Right renal pelvis (tissue), 4 donors: ENCODE results near the gene PPP1CA. TPM values are rescaled to one million over a fixed set of nuclear protein-coding genes. Genes with fewer than 3 reads are reported as not detected.

ENCODE experiments used
- DNase-seq, 4 donors: peaks; one replicate each; pipeline ENCODE4 v3.0.0-alpha.2; 2013; ENCODE audit warnings: low read depth in 4 of 4, low spot score in 3 of 4, missing footprints in 1 of 4
- polyA plus RNA-seq, 4 donors: library from polyadenylated mRNA; unstranded; fragments of 120-200 nt; gene quantifications; one replicate each; pipeline ENCODE4 v1.2.1, GENCODE V29; 2013; ENCODE audit not compliant: insufficient read length in 4 of 4

Gene PPP1CA
- polyA plus RNA-seq = 100 to 1,000 TPM; 146 to 188 (median 155) TPM

DNA sequence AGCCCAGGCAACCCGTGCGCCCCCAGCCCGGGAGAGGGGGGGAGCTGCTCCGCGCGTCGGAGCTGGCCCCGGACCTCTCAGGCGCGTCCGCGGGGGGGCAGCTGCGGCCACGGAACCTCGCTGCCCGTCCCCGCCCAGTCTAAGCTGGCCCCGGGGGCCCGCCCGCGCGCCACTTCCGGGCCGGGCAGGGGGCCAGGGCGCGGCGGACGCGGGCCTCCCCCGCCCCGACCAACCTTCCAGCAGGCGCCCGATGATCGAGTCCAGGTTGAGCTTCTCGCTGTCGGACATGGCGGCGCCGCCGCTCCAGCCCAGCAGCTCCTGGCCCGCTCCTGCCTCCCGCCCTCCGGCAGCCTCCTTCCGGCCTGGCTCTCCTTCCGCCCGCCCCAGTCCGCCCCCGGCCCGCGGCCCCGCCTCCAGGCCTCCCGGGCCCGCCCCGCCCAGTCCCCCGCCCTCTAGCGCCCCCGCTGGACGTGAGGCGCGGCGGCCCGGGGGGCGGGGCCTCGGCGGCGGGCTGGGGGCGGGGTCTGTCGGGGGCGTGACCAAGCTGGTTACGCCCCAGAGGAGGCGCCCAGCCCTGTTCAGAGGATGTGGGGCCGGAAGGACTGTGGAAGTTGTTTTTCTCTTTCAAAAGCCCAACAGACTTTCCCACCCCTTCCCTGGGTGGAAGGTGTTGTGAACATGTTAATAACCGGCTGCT is at the start of gene PPP1CA:
PPP1CA (minus strand) TSS at position 364 of the 697 bp plus-strand sequence; CDS start at position 288, 76 bp downstream.
- peak; percentile 67 to 84 (median 75) for DNase-seq

DNA sequence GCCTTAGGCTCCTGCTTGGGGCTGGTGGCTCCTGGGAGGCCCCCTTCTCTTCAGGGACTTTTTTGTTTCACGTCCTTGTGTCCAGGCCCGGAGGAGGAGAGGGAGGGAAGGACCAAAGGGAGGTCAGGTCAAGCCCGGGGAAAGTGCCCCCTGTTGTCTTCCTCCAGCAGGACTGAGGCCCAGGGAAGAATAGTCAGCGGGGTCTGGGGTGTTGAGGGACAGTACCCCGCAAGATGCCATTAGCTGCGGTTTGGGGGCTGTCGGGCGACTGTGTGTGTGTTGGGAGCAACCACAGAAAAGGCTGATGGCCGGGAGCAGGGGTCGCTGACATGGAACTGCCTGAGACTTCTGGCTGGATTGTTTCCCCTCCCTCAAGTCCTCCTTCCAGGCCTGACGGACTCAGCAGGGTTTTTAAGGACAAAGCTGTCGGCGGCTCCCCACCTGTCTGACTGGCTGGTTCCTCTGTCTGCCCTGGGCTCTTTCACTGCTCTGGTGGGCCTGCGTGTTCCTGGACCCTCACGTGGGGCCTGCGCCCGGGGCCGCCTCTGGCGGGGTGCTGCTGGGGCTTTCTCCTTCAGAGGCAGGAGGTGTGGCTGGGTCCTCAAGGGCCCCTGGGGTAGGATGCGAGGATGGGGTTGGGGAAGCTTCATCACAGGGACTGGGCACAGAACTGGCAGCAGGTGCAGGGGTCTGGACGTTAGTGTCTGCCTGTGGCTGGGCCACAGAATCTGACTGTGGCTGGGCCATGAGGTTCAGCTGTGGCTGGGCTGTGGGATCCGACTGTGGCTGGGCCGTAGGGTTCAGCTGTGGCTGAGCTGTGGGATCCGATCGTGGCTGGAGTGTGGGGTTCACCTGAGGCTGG is 49.4 kb upstream of the PPP1CA start:
- no peak for DNase-seq

DNA sequence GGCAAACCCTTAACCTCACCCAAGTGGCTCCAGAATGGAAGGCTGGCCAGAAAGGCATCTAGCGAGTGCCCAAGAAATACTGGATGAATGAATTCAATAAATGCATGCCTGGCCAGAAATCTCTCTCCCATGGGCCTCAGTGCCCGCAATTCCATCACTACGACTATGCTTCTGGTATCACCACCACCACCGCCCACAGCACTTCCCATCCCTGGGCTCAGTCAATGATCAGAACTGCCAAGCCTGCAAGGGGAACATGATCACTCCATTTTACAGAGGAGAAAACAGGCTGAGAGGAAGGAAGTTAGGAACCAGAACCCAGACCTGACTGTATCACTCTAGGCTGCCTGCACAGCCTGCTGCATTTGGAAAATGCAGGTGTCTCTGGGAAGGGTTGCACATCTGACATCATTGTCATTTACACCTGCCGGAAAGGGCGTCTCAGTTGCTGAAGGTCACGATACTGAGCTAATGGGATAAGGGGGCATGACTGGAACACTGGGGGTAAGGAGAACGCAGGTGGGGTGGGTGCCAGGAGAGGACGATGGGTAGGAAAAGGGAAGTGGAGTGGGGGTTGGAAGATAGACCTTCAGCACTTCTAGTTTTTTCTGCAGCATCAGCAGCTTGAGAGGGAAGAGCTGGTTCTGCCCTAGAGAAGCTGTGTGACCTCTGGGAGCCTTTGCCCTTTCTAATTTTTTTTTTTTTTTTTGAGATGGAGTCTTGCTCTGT is 47.6 kb upstream of the PPP1CA start:
- no peak for DNase-seq

DNA sequence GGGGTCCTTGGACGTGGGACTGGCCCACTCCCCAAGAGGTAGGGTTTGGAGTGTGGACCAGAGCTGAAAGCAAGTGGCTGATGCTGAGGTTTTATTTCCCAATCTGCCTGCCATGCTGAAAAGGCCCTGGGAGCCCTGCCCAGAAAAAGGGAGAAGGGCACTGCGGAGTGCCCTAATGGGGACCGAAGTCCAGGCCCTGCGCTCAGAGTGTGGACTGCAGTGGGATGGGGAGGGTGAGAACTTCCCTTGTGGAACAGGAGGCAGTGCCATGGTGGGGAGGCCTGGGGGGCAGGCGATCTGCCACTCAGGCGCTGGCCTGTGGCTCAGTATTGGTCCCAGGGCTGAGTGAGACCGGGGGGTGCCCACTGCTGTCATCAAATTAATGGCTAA is 46.6 kb upstream of the PPP1CA start:
- no peak for DNase-seq

DNA sequence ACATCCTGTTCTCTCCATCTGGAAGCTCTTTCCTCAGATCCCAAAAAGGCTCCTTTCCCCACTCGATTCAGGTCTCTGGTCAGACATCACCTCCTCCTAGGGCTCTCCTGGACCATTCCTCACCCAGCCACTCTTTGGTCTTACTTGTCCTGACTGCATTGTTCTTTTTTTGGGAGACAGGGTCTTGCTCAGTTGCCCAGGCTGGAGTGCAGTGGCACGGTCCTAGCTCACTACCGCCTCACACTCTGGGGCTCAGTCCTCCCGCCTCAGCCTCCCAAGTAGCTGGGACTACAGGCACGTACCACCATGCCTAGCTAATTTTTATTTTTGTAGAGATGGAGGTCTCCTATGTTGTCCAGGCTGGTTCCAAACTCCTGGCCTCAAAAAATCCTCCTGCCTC is 43.9 kb upstream of the PPP1CA start:
- DNase-seq = no peak

DNA sequence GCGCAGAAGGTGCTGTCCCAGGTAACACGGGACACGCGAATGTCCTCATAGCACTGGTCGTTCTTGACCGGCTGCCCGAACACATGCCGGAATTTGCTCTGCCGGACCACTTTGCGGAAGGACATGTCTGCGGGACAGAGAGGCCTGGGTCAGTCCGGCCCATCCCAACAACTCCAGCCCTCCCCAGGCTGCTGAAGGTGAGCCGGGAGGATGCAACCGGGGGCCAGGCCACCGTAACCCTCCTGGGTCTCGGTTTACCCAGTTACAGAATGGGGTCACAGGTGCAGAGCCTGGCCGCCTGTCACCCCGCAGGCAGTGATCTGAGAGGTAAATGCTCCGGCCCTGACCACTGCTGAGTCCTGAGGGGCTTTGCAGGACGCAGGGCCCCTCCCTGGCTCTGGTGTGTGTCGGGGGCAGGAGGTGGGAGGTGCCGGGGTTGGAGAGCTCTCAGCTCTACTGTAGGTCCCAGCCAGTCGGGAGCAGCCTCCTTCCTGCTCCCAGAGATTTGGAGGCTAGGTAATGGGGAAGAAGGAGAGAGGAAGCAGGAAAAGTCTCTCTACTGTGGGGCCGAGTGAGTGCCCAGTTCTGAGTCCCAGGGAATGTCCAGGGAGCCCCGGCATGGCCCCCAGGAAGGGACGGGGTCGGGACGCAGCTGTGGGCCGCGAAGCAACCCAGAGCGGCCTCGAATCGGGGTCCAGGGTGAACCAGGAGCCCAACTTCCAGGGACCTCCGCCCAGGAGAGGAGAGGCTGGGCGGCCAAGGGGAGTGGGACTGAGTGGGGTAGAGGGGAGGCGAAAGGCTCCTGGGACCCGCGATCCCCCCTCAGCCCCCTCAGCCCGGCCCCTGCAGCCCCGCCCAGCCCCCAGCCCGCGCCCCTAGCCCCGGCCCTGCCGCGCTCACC is 41.1 kb upstream of the PPP1CA start:
- DNase-seq = no peak

DNA sequence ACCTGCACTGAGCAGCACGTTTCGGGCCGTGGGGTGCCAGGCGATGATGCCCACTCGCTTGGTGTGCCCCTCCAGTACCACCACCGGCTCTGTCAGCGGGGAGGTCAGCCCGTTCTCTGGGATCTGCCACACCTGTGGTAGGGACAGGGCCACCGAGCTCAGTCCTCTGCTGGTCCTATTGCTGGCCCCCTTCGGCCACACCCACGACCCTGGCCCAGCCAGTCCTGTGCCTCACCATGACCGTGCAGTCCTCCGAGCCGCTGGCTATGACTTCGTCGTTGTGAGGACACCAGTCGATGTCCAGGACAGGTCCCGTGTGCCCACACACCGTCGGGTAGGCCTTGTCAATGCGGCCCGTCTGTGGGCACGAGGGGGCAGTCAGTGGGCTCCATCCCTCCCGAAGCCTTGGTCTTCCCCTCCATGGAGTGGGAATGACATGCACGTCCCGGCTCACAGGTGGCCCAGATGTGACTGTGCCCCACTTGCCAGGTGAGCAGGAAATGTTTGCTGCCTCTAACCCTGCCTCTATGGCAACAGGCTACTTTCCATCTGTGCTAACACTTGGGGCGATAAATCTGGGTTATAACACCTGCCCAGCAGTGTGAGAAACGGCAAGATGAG is 40.2 kb upstream of the PPP1CA start:
- no peak for DNase-seq

DNA sequence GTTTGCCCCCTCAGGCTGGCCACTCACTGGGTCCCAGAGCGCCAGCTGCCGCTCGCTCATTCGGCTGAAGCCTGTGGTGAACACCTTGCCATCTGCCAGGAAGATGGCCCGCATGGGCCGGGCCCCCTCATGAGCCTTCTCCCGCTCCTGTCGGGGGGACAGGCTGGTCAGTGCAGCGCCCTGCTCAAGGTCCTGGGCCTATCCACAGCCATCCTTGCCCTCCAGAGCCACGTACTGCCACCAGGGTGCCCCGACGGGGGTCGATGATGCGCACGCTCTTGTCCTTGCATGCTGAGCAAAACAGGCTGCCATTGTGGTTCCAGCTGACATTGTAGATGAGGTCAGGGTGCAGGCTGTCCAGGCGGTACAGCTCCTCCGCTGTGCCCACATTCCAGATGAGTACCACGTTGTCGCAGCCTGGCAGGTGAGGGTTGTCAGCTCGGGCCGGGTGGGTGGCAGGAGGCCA is 39.5 kb upstream of the PPP1CA start:
- no peak for DNase-seq

DNA sequence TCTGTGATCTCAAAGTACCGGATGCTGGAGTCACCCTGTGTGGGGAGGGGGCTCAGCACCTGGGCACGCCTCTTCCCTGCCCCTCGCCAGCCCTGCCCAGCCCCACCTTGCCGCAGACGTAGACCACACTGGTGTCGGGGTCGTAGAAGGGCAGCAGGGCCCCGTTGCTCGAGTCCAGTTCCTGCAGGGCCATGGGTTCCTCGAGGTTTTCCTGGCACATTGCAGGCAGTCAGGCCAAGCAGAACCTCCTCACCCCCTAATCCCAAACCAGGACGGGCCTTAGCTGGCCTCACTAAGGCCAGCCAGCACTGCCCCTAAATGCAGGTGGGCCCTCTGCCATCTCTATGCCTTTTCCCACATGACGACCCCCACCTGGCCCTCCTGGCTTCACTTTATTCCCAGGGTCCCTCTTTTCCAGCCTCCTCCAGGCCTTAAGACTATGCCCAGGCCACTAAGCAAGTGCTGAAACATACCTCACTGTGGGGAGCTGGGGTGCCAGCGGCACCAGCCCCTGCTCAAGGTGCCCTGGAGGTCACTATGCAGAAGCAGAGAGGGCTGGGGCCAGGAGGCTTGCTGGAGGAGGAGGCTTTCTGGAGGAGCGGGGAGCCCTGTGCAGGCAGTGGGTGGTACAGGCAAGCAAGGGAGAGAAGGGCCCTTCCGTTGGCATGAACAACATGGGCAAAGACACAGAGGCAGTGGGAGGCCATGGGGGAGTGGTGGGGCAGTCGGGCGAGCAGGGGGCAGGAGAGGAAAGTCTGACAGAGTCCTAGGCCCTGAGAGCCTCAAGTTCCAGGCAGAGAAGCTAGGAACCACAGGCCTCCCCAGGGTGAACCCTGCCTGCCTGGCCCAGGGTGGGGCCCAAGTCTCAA is 38.8 kb upstream of the PPP1CA start:
- no peak for DNase-seq

DNA sequence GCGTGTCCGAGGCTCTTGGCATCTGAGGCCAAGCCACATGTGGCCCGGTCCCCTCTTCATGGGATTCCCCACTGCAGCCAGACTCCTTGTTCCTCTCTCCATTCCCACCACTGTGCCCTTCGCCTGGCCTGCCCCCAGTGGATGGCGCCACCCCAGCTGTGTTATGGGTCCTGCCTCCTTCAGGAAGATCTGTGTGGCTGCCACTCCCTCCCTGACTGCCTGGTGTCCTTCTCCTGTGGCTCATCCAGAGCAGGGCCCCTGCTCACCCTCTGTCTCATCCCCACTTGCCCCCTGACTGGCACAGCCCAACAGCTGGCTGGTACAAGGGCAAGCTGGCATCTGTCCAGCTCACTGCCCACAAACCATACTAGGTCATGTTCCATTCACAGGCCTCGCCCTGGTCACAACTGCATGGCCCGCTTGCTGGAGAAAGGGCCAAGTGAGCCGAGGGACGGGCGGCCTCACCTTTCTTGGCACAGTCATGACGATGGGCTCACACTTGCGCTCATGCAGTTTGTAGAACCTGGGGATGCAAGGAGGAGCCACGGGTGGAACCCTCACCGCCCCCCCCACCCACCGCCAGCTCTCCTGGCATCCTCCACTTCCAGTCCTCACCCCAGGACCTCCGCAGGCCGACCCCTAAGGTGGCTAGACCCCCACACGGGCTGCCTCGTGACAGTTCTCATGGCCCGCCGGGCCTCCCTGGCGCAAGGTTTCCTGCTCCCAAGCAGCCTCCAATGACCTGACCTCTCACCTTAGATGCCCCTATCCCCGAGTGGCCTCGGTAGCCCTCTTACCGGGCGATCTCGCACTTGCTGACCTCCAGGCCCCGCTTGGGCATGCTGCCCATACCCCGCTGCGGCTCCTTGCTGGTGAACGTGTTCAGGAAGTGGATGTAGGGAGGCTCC is 37.9 kb upstream of the PPP1CA start:
- no peak for DNase-seq

DNA sequence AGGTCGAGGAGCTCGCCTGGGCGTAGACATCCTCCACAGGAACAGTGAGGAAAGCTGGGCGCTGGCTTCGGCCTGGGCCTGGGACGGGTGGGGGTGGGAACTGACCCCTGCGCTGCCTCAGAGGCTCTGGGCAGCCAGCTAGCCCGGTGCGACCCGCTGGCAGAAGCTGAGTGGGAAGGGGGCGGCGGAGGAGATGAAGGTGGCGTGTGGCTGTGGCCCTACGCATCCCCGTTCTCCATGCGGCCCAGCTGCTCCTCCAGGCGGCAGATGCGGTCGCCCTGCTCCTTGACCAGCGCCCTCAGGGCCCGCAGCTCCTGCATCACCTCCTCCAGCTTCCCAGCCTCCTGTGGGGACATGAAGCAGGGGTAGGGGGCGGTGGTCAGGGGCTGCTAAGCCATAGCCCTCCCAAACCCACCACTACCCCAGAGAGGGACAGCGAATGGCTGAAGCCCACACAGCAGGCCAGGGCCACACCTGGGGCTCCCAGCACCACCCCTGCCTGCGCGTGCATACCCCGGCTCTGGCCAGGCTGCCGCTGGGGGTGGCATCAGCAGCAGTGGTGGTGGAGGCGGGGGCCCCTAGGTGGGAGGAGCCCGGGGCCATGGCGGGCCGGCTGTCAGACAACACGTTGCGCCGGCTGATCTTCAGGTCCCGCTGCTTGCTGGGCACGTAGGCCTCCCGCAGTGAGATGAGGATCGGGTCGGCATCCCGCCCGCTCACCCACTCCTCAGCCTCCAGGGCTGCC is 36.7 kb upstream of the PPP1CA start:
- DNase-seq = no peak

DNA sequence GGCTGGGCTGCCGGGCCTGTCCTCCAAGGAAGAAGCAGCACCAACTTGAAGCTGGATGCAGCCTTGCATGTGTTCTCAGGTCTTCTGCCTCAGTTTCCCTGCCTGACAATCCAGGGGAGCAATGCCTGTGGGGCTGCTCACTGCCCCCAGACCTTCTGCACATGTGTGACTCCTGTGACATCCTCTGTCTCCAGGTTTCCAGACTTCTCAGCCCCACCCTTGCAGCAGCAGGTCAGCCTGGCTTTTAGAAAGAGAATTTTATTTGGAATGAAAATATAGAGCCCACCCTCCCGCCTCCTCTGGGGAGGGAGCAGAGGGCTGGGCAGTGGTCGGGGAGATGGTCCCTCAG is 36.1 kb upstream of the PPP1CA start:
- DNase-seq = no peak

DNA sequence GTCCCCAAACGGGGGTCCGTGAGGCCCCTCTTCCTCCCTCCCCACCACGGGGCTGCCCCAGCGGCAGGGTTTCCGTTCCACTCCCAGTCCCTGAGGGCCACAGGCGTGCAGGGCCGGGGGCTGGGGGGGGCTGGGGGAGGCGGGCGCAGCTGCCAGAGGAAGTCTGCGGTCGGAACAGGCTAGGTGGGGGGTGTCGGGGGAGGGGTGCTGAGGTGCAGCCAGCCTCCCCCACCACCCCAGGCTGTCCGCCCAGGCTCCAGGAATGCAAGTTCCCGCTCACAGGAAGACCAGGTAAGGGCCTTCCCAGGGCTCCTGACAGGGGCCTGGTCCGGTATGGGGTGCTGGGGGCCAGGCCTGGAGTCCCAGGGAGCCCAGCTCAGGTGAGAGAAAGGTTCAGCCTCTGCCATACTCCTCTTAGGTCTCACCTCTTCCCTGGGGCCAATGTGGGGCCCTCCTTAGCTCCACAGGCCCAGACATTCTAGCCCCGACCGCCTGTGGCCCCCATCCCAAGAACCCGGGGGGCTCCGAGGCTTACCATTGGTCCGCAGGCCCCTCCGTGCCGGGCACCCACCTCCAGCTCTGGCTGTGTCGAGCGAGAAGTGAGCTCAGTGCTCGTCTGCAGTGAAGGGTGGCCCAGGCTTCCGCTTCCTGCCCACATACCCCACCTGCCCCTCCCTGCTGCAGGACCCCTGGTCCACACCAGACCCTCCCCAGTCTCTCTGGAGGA is 35.6 kb upstream of the PPP1CA start, which contains the start of gene PTPRCAP:
PTPRCAP (minus strand) TSS at position 601 of the 727 bp plus-strand sequence; CDS start at position 538, 63 bp downstream.
- no peak for DNase-seq

DNA sequence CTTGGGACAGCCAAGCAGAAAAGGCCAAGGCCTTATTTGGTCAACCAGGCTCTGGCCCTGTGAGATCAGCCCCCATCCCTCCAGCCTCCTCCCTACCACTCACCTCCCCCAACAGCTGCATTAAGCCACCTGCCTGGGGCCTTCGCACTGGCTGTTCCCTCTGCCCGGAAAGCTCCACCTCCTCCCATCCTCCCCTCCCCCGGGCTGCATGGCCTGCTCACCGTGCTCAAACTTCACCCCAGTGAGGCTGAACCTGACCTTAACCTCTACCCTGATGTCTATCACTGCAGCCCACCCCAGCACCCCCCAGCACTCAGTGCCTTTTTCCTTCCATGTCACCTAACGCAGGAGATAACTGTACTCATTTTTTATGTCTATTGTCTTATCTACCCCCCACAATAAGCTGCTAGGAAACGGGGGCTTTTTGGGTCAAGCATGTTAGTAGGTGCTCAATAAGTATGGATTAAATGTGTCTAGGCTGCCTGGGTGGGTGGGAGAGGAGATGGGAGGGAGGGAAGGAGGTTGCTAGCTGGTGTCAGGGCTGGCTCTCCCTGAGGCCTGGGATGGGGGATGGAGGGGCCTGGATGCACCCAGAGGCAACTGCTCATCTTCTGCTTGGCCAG is 34.9 kb upstream of the PPP1CA start:
- no peak for DNase-seq

DNA sequence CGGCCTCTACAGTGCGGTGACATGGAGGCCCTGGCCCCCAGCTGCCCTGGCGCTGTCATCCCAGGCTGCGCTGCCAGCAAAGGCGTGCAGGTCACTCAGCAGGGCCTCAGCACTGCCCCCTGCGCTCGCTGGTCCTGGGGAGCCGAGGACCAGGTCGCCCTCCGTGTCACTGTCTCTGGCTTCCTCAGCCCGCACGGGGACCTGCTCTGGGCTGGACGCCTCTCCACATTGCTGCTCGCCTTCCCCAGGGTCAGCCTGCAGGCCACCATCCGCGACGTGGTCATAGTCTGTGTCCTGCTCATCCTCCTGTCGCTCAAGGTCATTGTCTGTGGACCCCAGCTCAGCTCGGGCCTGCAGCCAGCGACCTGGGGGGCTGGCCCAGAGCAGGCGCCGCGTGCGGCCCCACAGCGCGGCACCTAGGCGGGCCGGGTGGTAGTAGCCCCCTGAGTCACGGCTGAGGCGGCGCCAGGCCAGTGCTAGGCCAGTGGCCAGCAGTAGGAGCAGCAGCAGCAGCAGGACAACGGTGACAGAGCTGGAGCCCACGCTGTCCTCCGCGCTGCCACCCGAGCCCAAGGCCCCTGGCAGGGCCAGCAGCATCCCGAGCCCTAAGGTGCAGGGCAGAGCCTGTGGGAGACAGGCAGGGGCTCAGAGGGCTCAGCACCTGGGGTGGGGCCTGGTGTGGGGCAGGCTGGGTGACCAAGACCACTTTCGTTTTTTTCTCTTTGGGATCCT is 34.2 kb upstream of the PPP1CA start:
- DNase-seq = no peak
